Activated T-cell treated with anti-CD3 and anti-CD28 coated beads, Interleukin-2, amount 50 U/mL, for 72 hours (primary cell): Measurements from ENCODE around the gene URM1. TPM values are rescaled to one million over a fixed set of nuclear protein-coding genes. Genes with fewer than 3 reads are reported as not detected.
"Not testable (repeated sequence)": the region's sequence is repeated elsewhere in the genome, so short reads cannot be mapped to it uniquely, and the experiment has no call there.

ENCODE experiments used
- ATAC-seq, 2 donors: fragments of 150-1000 bp; cut with Tn5 transposase; replicated peaks in 1 of 2; 2 replicates each; pipeline ENCODE4 v1.10.0; 2021; ENCODE audit warnings: moderate library complexity in 2 of 2, mild to moderate bottlenecking in 1 of 2
- DNase-seq, 2 donors: peaks; one replicate each; pipeline ENCODE4 v3.0.0; 2021 to 2022; ENCODE audit warnings: mixed read lengths in 1 of 2
- H3K27ac Mint-ChIP-seq: one replicate; pipeline ENCODE4 v1.8.0; 2022; ENCODE audit warnings: mild to moderate bottlenecking, moderate library complexity, mixed read lengths
- H3K27me3 Mint-ChIP-seq: one replicate; pipeline ENCODE4 v1.8.0; 2022; ENCODE audit warnings: low read depth, mixed read lengths
- H3K36me3 Mint-ChIP-seq, 2 donors: one replicate each; pipeline ENCODE4 v1.8.0; 2022; ENCODE audit warnings: mixed read lengths in 2 of 2, mild to moderate bottlenecking in 1 of 2; ENCODE audit not compliant: insufficient read depth in 2 of 2
- H3K4me1 Mint-ChIP-seq: one replicate; pipeline ENCODE4 v1.8.0; 2022; ENCODE audit warnings: low read depth, mixed read lengths
- H3K4me3 Mint-ChIP-seq, 2 donors: one replicate each; pipeline ENCODE4 v1.8.0; 2022; ENCODE audit warnings: mild to moderate bottlenecking in 2 of 2, mixed read lengths in 2 of 2, moderate library complexity in 2 of 2
- H3K9me3 Mint-ChIP-seq, 2 donors: one replicate each; pipeline ENCODE4 v1.8.0; 2022; ENCODE audit warnings: mixed read lengths in 2 of 2
- total RNA-seq, 2 donors: library from RNA; stranded (reverse); gene quantifications; one replicate each; pipeline ENCODE4 v1.2.3, GENCODE V29; 2022

URM1 gene
- total RNA-seq: 10 to 100 TPM; 62.8 to 69.3 TPM

GRCh38 chr9:128370752-128371629 lies at the start of gene URM1:
TSS of gene URM1 (plus strand) at chr9:128371374. CDS start at chr9:128371381, 7 bp downstream.
- ATAC-seq: peak; percentile 96 to 97
- Mint-ChIP-seq H3K9me3 (no peaks in the 10 kb centered on the region), H3K4me1 (peaks cover 30% of the 10 kb centered on the region), H3K27me3 (no peaks in the 10 kb centered on the region), H3K27ac (peak within 1 kb of the TSS; percentile 67), H3K4me3 (peak within 1 kb of the TSS; percentile 92 to 94), H3K36me3 (peaks cover 5 to 9% of the 10 kb centered on the region in 2 donors)
- peak; percentile 96 for DNase-seq

GRCh38 chr9:128321879-128322403 lies 49.2 kb upstream of the URM1 start:
- no peak for DNase-seq
- Mint-ChIP-seq H3K27ac (peak overlapping the region; percentile 92), H3K36me3 (peaks cover 0 to 3% of the 10 kb centered on the region in 2 donors)

GRCh38 chr9:128322404-128323211 lies 48.6 kb upstream of the URM1 start, which contains the start of the genes COQ4 and TRUB2:
TSS of gene COQ4 (plus strand) at chr9:128322839. CDS start at chr9:128322859, 20 bp downstream.
TSS of gene TRUB2 (minus strand) at chr9:128322447. CDS start at chr9:128322408, 39 bp downstream.
- Mint-ChIP-seq H3K36me3 (no peaks in the 10 kb centered on the region), H3K27ac (peak within 1 kb of the TSS; percentile 92), H3K27me3 (no peaks in the 10 kb centered on the region), H3K4me1 (peaks cover 8% of the 10 kb centered on the region), H3K9me3 (no peaks in the 10 kb centered on the region), H3K4me3 (peak within 1 kb of the TSS; percentile 84 to 90)
- DNase-seq: peak; percentile 94
- ATAC-seq: peak; percentile 90 to 91

More at GRCh38 chr9:128321879-128322403, 49.2 kb upstream of the URM1 start:
- Mint-ChIP-seq H3K4me1 (peaks cover 8% of the 10 kb centered on the region), H3K27me3 (no peaks in the 10 kb centered on the region), H3K4me3 (peak overlapping the region; percentile 84 to 90), H3K9me3 (no peaks in the 10 kb centered on the region)
- peak; percentile 3 to 6 for ATAC-seq

GRCh38 chr9:128323212-128323730 lies 47.9 kb upstream of the URM1 start:
- DNase-seq (no peak), ATAC-seq (peak; percentile 16 to 22)

GRCh38 chr9:128323791-128324190 lies 47.4 kb upstream of the URM1 start:
- peak overlapping the region; percentile 92 for H3K27ac Mint-ChIP-seq
- no peak for ATAC-seq
- H3K36me3 Mint-ChIP-seq: no peaks in the 10 kb centered on the region
- no peaks in the 10 kb centered on the region for H3K9me3 Mint-ChIP-seq
- H3K4me3 Mint-ChIP-seq: peak overlapping the region; percentile 84 to 90
- no peaks in the 10 kb centered on the region for H3K27me3 Mint-ChIP-seq
- H3K4me1 Mint-ChIP-seq: peaks cover 8% of the 10 kb centered on the region
- no peak for DNase-seq

More at GRCh38 chr9:128323212-128323730, 47.9 kb upstream of the URM1 start:
- H3K27ac Mint-ChIP-seq: peak overlapping the region; percentile 92
- H3K36me3 Mint-ChIP-seq: no peaks in the 10 kb centered on the region
- H3K4me3 Mint-ChIP-seq: peak overlapping the region; percentile 84 to 90
- H3K27me3 Mint-ChIP-seq: no peaks in the 10 kb centered on the region
- no peaks in the 10 kb centered on the region for H3K9me3 Mint-ChIP-seq
- H3K4me1 Mint-ChIP-seq: peaks cover 8% of the 10 kb centered on the region

- H3K9me3 Mint-ChIP-seq: no peaks in the 10 kb centered on the region
- H3K4me3 Mint-ChIP-seq: peak overlapping the region in 1 of 2 donors; percentile 90
- no peaks in the 10 kb centered on the region for H3K27me3 Mint-ChIP-seq
- ATAC-seq (no peak), DNase-seq (no peak)
- no peaks in the 10 kb centered on the region for H3K36me3 Mint-ChIP-seq
- peak overlapping the region; percentile 75 for H3K27ac Mint-ChIP-seq
- H3K4me1 Mint-ChIP-seq: peaks cover 8% of the 10 kb centered on the region
Observed at GRCh38 chr9:128324401-128324800, 46.8 kb upstream of the URM1 start.

- ATAC-seq: no peak
- Mint-ChIP-seq H3K36me3 (no peaks in the 10 kb centered on the region), H3K9me3 (no peaks in the 10 kb centered on the region), H3K4me3 (no peak overlapping the region), H3K27me3 (no peaks in the 10 kb centered on the region), H3K27ac (no peak overlapping the region), H3K4me1 (peaks cover 8% of the 10 kb centered on the region)
- DNase-seq: no peak
Observed at GRCh38 chr9:128325629-128326028, 45.5 kb upstream of the URM1 start.

- no peak overlapping the region for H3K27ac Mint-ChIP-seq
- no peaks in the 10 kb centered on the region for H3K4me1 Mint-ChIP-seq
- no peaks in the 10 kb centered on the region for H3K27me3 Mint-ChIP-seq
Observed at GRCh38 chr9:128333451-128333869, 37.7 kb upstream of the URM1 start.

GRCh38 chr9:128335161-128335560 lies 36.0 kb upstream of the URM1 start:
- H3K27ac Mint-ChIP-seq: no peak overlapping the region
- ATAC-seq (no peak), DNase-seq (no peak)
- H3K27me3 Mint-ChIP-seq: no peaks in the 10 kb centered on the region
- H3K4me1 Mint-ChIP-seq: peaks cover 5% of the 10 kb centered on the region
- no peaks in the 10 kb centered on the region for H3K9me3 Mint-ChIP-seq
- no peak overlapping the region for H3K4me3 Mint-ChIP-seq
- H3K36me3 Mint-ChIP-seq: no peaks in the 10 kb centered on the region

More at GRCh38 chr9:128333451-128333869, 37.7 kb upstream of the URM1 start:
- no peak for DNase-seq
- H3K36me3 Mint-ChIP-seq: no peaks in the 10 kb centered on the region
- no peak for ATAC-seq
- no peaks in the 10 kb centered on the region for H3K9me3 Mint-ChIP-seq
- no peak overlapping the region for H3K4me3 Mint-ChIP-seq

GRCh38 chr9:128335914-128336313 lies 35.3 kb upstream of the URM1 start:
- DNase-seq (no peak), ATAC-seq (no peak)
- Mint-ChIP-seq H3K36me3 (no peaks in the 10 kb centered on the region), H3K27me3 (no peaks in the 10 kb centered on the region), H3K9me3 (no peaks in the 10 kb centered on the region), H3K27ac (no peak overlapping the region), H3K4me3 (no peak overlapping the region), H3K4me1 (peaks cover 5% of the 10 kb centered on the region)

- H3K4me3 Mint-ChIP-seq: no peak overlapping the region
- H3K27me3 Mint-ChIP-seq: no peaks in the 10 kb centered on the region
- no peaks in the 10 kb centered on the region for H3K36me3 Mint-ChIP-seq
- peaks cover 14% of the 10 kb centered on the region for H3K4me1 Mint-ChIP-seq
- no peak overlapping the region for H3K27ac Mint-ChIP-seq
- no peak for DNase-seq
- no peak for ATAC-seq
- H3K9me3 Mint-ChIP-seq: no peaks in the 10 kb centered on the region
Observed at GRCh38 chr9:128337936-128338335, 33.2 kb upstream of the URM1 start.

GRCh38 chr9:128338852-128339614 lies 32.1 kb upstream of the URM1 start:
- not testable (repeated sequence) for H3K9me3 Mint-ChIP-seq, H3K36me3 Mint-ChIP-seq, ATAC-seq, H3K27me3 Mint-ChIP-seq, H3K27ac Mint-ChIP-seq, DNase-seq
- Mint-ChIP-seq H3K4me3 (peak overlapping the region in 1 of 2 donors; percentile 95), H3K4me1 (peaks cover 14% of the 10 kb centered on the region)
